Neural cell (in vitro differentiated cells): Measurements from ENCODE around the gene TACR2.

Experiments
- CTCF ChIP-seq: fragments of 450-650 bp; IDR thresholded peaks from 2 replicates; pipeline ENCODE4 v1.5.1; 2014; ENCODE audit warnings: antibody characterized with exemption, mild to moderate bottlenecking, moderate library complexity; ENCODE audit not compliant: poor library complexity, severe bottlenecking
- EP300 ChIP-seq: fragments of 450-650 bp; conservative IDR thresholded peaks from 2 replicates; pipeline ENCODE4 v1.6.1; 2014; ENCODE audit warnings: antibody characterized with exemption, mild to moderate bottlenecking, moderate library complexity; ENCODE audit not compliant: poor library complexity, severe bottlenecking
- POLR2AphosphoS5 ChIP-seq: IDR thresholded peaks from 2 replicates; pipeline ENCODE4 v1.6.1; 2012
- REST ChIP-seq: IDR thresholded peaks from 2 replicates; pipeline ENCODE4 v1.6.1; 2012; ENCODE audit warnings: borderline replicate concordance
- SMC3 ChIP-seq: fragments of 450-650 bp; conservative IDR thresholded peaks from 2 replicates; pipeline ENCODE4 v1.6.1; 2014; ENCODE audit warnings: antibody characterized with exemption, mild to moderate bottlenecking, moderate library complexity; ENCODE audit not compliant: poor library complexity
- TAF1 ChIP-seq: IDR thresholded peaks from 2 replicates; pipeline ENCODE4 v1.6.1; 2012; ENCODE audit warnings: low read depth

GRCh38 chr10:69387500-69387899 lies 29.2 kb downstream of the TACR2 start:
- TF ChIP-seq EP300: no peak
- no peak for TF ChIP-seq SMC3
- TF ChIP-seq CTCF: no peak
- no peak for TF ChIP-seq POLR2AphosphoS5
- no peak for TF ChIP-seq TAF1
- TF ChIP-seq REST: no peak
